Omental fat pad (tissue), 4 donors: Measurements from ENCODE around the gene RALGDS. TPM values are rescaled to one million over a fixed set of nuclear protein-coding genes. Genes with fewer than 3 reads are reported as not detected.

Source experiments
- ATAC-seq: fragments of 150-250 bp; one replicate; pipeline ENCODE4 v1.9.1; 2016; ENCODE audit warnings: mild to moderate bottlenecking, moderate library complexity; ENCODE audit not compliant: low FRiP score
- DNase-seq: peaks from one replicate; pipeline ENCODE4 v3.0.0-alpha.2; 2019; ENCODE audit warnings: low spot score
- total RNA-seq, 4 donors: library from RNA; depleted of rRNA; stranded (reverse); fragments of >200 nt; gene quantifications; one replicate each; pipeline ENCODE4 v1.1.0, GENCODE V29; 2016
- TF ChIP-seq, protein P1 (sequence below), 3 donors: fragments of 450-650 bp; IDR thresholded peaks; one replicate each; pipeline ENCODE4 v1.5.1; 2016 to 2017; ENCODE audit warnings: antibody characterized with exemption in 3 of 3, mild to moderate bottlenecking in 3 of 3, moderate library complexity in 2 of 3

Gene RALGDS
- total RNA-seq, 4 donors from 2014 or later, result 33.9 to 177 (median 68.9) TPM

DNA sequence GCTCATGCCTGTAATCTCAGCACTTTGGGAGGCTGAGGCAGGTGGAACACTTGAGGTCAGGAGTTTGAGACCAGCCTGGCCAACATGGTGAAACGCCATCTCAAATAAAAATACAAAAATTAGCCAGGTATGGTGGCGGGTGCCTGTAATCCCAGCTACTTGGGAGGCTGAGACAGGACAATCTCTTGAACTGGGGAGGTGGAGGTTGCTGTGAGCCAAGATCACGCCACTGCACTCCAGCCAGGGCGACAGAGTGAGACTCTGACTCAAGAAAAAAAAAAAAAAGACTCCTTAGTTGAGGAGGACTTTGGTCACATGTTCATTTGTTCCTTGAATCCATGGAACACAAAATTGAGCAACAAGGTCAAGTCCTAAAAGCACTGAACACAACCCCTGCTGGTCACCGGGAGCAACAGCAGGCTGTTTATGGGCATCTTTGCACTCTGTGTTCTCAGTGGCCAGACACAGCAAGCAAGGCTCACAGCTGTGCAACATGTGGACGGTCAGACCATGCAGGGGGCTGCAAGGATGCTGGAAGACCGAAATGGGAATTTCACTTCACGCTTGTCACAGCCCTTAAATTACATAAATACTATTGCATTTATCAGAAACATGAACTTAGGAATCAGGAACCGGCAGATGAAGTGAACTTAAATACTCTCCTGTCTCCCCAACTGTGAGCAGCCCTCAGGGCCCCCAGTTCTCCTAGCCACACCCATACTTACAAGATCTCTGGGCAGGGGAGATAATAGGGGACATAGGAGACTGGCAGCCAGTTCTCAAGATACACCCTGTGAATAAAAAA lies 39.9 kb upstream of the RALGDS start:
- peak; percentile 62 for ATAC-seq
- no peak for DNase-seq
- TF ChIP-seq, protein P1, sequence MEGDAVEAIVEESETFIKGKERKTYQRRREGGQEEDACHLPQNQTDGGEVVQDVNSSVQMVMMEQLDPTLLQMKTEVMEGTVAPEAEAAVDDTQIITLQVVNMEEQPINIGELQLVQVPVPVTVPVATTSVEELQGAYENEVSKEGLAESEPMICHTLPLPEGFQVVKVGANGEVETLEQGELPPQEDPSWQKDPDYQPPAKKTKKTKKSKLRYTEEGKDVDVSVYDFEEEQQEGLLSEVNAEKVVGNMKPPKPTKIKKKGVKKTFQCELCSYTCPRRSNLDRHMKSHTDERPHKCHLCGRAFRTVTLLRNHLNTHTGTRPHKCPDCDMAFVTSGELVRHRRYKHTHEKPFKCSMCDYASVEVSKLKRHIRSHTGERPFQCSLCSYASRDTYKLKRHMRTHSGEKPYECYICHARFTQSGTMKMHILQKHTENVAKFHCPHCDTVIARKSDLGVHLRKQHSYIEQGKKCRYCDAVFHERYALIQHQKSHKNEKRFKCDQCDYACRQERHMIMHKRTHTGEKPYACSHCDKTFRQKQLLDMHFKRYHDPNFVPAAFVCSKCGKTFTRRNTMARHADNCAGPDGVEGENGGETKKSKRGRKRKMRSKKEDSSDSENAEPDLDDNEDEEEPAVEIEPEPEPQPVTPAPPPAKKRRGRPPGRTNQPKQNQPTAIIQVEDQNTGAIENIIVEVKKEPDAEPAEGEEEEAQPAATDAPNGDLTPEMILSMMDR (IDR thresholded peaks at IDR 0.05), result peak in 2 of 3 donors; percentile 39 to 57

DNA sequence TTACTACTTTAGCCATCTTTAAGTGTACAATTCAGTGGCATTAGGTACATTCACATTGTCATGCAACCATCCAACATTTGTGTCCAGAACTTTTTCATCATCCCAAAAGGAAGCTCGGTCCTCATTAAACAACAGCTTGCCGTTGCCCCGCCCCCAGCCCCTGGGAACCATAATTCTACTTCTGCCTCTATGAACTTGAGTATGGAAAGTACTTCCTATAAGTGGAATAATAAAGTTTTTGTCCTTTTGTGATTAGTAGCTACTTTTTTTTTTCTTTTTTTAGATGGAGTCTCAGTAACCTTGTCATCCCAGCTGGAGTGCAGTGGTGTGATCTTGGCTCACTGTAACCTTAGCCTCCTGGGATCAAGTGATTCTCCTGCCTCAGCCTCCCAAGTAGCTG lies 37.7 kb upstream of the RALGDS start:
- TF ChIP-seq, protein P1 (IDR thresholded peaks at IDR 0.05), result no peak

DNA sequence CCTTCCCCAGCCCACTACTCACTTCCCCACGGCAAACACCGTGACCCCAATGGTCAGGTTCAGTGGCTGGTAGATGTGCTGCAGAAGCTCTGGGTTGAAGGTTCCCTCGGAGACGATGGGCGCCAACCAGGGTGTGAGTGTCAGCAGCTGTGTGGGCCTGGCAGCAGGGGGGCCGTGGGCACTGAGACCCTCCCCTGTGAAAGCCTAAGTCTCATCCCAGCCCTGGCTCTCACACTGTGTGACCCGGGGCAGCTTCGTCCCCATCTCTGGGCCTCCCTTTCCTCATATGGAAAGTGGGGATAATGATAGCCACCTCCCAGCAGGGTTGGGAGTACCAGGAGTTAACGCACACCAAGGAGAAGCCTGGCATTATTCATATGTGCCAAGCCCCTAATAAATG lies 34.1 kb upstream of the RALGDS start:
- TF ChIP-seq, protein P1 (IDR thresholded peaks at IDR 0.05), result no peak
- ATAC-seq (no peak), DNase-seq (no peak)

More for the DNA sequence above, 37.7 kb upstream of the RALGDS start:
- ATAC-seq (no peak), DNase-seq (no peak)

DNA sequence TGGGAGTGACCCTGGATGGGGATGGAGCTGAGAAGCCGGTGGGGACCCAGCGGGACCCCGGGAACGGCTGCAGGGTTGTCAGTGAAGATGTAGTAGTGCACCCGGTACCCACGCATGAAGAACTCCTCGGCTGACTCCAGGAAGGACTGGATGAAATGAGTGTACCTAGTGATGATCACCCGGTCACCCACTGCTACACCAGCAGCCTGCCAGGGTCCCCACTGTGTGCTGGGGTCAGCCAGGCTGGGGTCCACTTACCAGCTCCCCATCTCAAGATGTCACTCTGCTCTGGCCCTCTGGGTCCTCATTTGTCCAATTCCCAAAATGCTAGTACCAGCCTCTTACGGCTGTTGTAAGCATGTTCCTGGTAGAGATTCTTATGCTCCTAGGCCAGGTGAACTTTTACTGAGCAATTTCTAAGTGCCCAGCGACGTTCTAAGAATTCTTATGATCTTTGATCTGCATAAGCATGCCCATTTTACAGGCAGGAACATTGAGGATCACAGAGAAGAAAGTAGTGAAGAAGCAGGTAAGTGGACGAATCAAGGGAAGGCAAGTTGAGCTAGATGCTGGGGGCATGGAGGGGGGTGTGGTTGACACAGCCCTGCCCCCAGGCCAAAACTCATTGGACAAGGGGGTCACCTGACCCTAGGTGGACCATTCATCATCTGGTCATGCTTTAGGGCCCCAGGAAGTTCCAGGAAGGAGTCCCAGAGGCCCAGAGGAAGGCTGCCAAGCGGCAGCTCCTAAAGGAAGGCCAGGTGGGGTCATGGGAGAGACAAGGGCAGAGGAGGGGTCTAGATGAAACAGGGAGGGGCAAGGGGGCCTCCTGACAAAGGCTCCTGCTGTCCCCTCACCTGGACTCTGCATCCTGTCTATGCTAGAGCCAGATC lies 33.3 kb upstream of the RALGDS start:
- TF ChIP-seq, protein P1 (IDR thresholded peaks at IDR 0.05), result no peak
- no peak for DNase-seq

DNA sequence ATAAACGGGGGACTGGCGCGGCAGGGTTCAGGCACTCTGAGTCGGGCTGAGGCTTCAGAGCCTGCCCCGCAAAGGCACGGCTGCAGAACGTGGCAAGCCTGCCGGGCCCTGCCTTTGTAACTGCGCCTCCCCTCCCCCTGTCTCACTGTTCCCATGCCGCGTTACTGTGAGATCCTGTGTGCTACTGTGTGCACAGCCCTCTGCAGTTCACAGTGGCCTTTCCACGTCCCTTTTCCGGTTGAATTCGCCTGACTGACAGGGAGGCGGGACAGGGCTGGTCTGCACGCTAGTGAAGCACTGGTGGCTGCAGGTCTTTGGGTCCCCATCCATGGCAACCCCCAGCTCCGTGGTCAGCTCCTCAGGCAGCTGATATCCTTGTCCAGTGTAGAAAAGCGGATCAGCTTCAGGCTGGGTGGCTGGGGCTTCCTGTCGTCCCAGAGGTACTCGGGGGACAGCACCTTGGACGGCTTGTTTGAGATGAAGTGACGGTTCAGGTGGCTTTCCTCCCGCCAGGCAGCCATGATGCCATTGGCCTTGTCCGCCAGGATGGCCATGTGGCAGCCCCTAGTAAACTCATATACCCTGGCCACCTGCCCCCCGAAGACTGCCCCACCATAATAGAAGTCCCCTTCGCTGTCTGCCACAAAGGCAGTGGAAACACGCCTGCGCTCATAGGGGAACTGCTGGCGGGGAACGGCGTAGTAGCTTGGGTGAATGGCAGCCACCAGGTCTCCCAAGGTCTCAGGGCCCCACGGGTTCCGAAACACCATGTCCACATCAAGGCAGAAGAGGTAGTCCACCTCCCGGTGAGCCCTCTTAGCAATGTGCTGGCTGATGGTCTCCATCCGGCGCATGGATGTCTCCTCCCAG lies 32.4 kb upstream of the RALGDS start:
- ATAC-seq (no peak), DNase-seq (no peak)
- TF ChIP-seq, protein P1 (IDR thresholded peaks at IDR 0.05), result no peak

More for the DNA sequence above, 33.3 kb upstream of the RALGDS start:
- ATAC-seq, result no peak
